PC-3 (cell line): ENCODE data around the gene POU2AF2. TPM values are rescaled to one million over a fixed set of nuclear protein-coding genes. Genes with fewer than 3 reads are reported as not detected.

ENCODE experiments used
- ATAC-seq: fragments of 200-7000 bp; cut with Tn5 transposase; 2 replicates; pipeline ENCODE4 v1.9.1; 2020; ENCODE audit warnings: mild to moderate bottlenecking, moderate library complexity
- BruUV-seq: library from RNA; stranded (reverse); fragments of 400-500 nt; replicated peaks from 2 replicates; lab custom pipeline; 2021; lab: Mats Ljungman, UMichigan
- CTCF ChIA-PET: fragments of 300-600 bp; sonication (Branson Sonifier 250); formaldehyde crosslinking; loops from one replicate; lab custom pipeline; 2022; ENCODE audit warnings: antibody characterized with exemption; lab: Charles Lee
- POLR2A ChIA-PET: fragments of 300-600 bp; sonication (Branson Sonifier 250); formaldehyde crosslinking; loops from one replicate; lab custom pipeline; 2022; ENCODE audit warnings: antibody characterized with exemption; ENCODE audit not compliant: unreplicated experiment; lab: Charles Lee
- DNase-seq: peaks from one replicate; pipeline ENCODE4 v3.0.0-alpha.2; 2015
- H2AFZ ChIP-seq: fragments of 300-600 bp; sonication (generic); 2 replicates; pipeline ENCODE4 v1.6.0; 2016; ENCODE audit warnings: antibody characterized with exemption, low read length
- H3F3A ChIP-seq: fragments of 300-600 bp; sonication (generic); one replicate; pipeline ENCODE4 v1.6.0; 2017; ENCODE audit warnings: antibody characterized with exemption, low read length, control low read depth, mild to moderate bottlenecking; ENCODE audit not compliant: unreplicated experiment
- H3K27ac ChIP-seq: fragments of 300-600 bp; sonication (generic); 2 replicates; pipeline ENCODE4 v1.5.1; 2016; ENCODE audit warnings: mild to moderate bottlenecking, low read length
- H3K27me3 ChIP-seq: fragments of 300-600 bp; sonication (generic); 2 replicates; pipeline ENCODE4 v1.6.1; 2016; ENCODE audit warnings: low read length, mixed read lengths
- H3K36me3 ChIP-seq: fragments of 300-600 bp; sonication (generic); 2 replicates; pipeline ENCODE4 v1.6.1; 2016; ENCODE audit warnings: low read depth, mixed run types, low read length, mixed read lengths
- H3K4me1 ChIP-seq: fragments of 300-600 bp; sonication (generic); 2 replicates; pipeline ENCODE4 v1.5.1; 2016; ENCODE audit warnings: low read length; ENCODE audit not compliant: insufficient read depth
- H3K4me2 ChIP-seq: fragments of 300-600 bp; sonication (generic); 2 replicates; pipeline ENCODE4 v1.6.0; 2016; ENCODE audit warnings: low read length
- H3K4me3 ChIP-seq: fragments of 300-600 bp; sonication (generic); 2 replicates; pipeline ENCODE4 v1.5.1; 2016; ENCODE audit warnings: mild to moderate bottlenecking, low read length, mixed read lengths
- H3K79me2 ChIP-seq: fragments of 300-600 bp; sonication (generic); 2 replicates; pipeline ENCODE4 v1.6.1; 2017; ENCODE audit warnings: low read length, mixed read lengths
- H3K9ac ChIP-seq: fragments of 300-600 bp; sonication (generic); 2 replicates; pipeline ENCODE4 v1.6.0; 2016; ENCODE audit warnings: mild to moderate bottlenecking, low read length
- H3K9me2 ChIP-seq: fragments of 300-600 bp; sonication (generic); replicated peaks from 2 replicates; pipeline ENCODE4 v1.6.1; 2016; ENCODE audit warnings: mixed run types, low read length, mixed read lengths
- H3K9me3 ChIP-seq: fragments of 300-600 bp; sonication (generic); 2 replicates; pipeline ENCODE4 v1.6.1; 2016; ENCODE audit warnings: low read length, mixed read lengths
- H4K20me1 ChIP-seq: fragments of 300-600 bp; sonication (generic); 2 replicates; pipeline ENCODE4 v1.6.1; 2016; ENCODE audit warnings: low read length, mixed read lengths
- CTCF ChIP-seq: fragments of 300-600 bp; sonication (generic); conservative IDR thresholded peaks from 2 replicates; pipeline ENCODE4 v1.5.1; 2017; ENCODE audit warnings: antibody characterized with exemption, low read depth, mild to moderate bottlenecking, low read length
- EZH2 ChIP-seq: fragments of 300-600 bp; sonication (generic); IDR thresholded peaks from one replicate; pipeline ENCODE4 v1.6.1; 2017; ENCODE audit warnings: antibody characterized with exemption, mild to moderate bottlenecking, low read length; ENCODE audit not compliant: unreplicated experiment
- EZH2phosphoT487 ChIP-seq: fragments of 300-600 bp; sonication (generic); IDR thresholded peaks from 2 replicates; pipeline ENCODE4 v1.6.1; 2018; ENCODE audit warnings: mild to moderate bottlenecking, antibody characterized with exemption, low read length, borderline replicate concordance
- intact Hi-C: fragments of 100-400 bp; cut with micrococcal nuclease; formaldehyde crosslinking; loops from 2 replicates; pipeline ENCODE4 v1.9.0; 2023
- total RNA-seq: library from RNA; depleted of rRNA; stranded (reverse); fragments of >200 nt; gene quantifications from 2 replicates; pipeline ENCODE4 v1.2.3, GENCODE V29; 2014

Gene POU2AF2
- total RNA-seq, 1 experiment from 2014 or later, result not detected

- Histone ChIP-seq H3K27me3 (peaks cover 74% of the 10 kb centered on the region), H3K9ac (no peak overlapping the region), H2AFZ (no peak overlapping the region), H3K4me1 (no peaks in the 10 kb centered on the region; the same call in 1 of the 2 replicates), H3K9me3 (no peaks in the 10 kb centered on the region), H3K4me2 (no peak overlapping the region), H3K36me3 (no peaks in the 10 kb centered on the region), H3K79me2 (no peaks in the 10 kb centered on the region), H3F3A (no peaks in the 10 kb centered on the region), H3K27ac (no peak overlapping the region), H3K9me2 (no peaks in the 10 kb centered on the region), H4K20me1 (no peaks in the 10 kb centered on the region), H3K4me3 (no peak overlapping the region)
- POLR2A ChIA-PET, result no interaction called here
- intact Hi-C loops, result no loop called here
- ATAC-seq, result no peak
- no peak for DNase-seq
- TF ChIP-seq CTCF, result no peak
- TF ChIP-seq EZH2, result no peak
- TF ChIP-seq EZH2phosphoT487, result no peak
- CTCF ChIA-PET, result no interaction called here
- BruUV-seq, result no TSS peak
These were observed 55.7 kb downstream of the POU2AF2 start for GRCh38 chr11:111301004-111301841.

- peaks cover 80% of the 10 kb centered on the region for H3K27me3 ChIP-seq
- ChIA-PET POLR2A (no interaction called here), CTCF (no interaction called here)
- no peak overlapping the region for H2AFZ ChIP-seq
- no peaks in the 10 kb centered on the region for H3K9me2 ChIP-seq
- no peaks in the 10 kb centered on the region for H3K9me3 ChIP-seq
- H3K79me2 ChIP-seq, result no peaks in the 10 kb centered on the region
- no TSS peak for BruUV-seq
- H3K4me1 ChIP-seq, result no peaks in the 10 kb centered on the region; the same call in 1 of the 2 replicates
- no peaks in the 10 kb centered on the region for H3K36me3 ChIP-seq
- no peaks in the 10 kb centered on the region for H3F3A ChIP-seq
- intact Hi-C loops, result no loop called here
- ATAC-seq (no peak), DNase-seq (no peak)
- no peak overlapping the region for H3K4me2 ChIP-seq
- no peak overlapping the region for H3K27ac ChIP-seq
- H4K20me1 ChIP-seq, result no peaks in the 10 kb centered on the region
- TF ChIP-seq EZH2phosphoT487, result no peak
- TF ChIP-seq CTCF, result no peak
- TF ChIP-seq EZH2, result no peak
- H3K4me3 ChIP-seq, result no peak overlapping the region
- H3K9ac ChIP-seq, result no peak overlapping the region
These were observed 56.3 kb downstream of the POU2AF2 start for GRCh38 chr11:111301842-111302118.

- ChIA-PET CTCF (no interaction called here), POLR2A (interaction anchor here (0.5 kb wide), 1 partner anchor 268 kb away, joined by 10 read pairs; no protein-coding TSS in a partner anchor)
- ATAC-seq (no peak), DNase-seq (no peak)
- no peak overlapping the region for H3K9ac ChIP-seq
- no peak overlapping the region for H3K4me3 ChIP-seq
- H3K36me3 ChIP-seq, result no peaks in the 10 kb centered on the region
- intact Hi-C loops, result no loop called here
- H3K4me2 ChIP-seq, result no peak overlapping the region
- H3K27me3 ChIP-seq, result peaks cover 85% of the 10 kb centered on the region
- no peaks in the 10 kb centered on the region; the same call in 1 of the 2 replicates for H3K4me1 ChIP-seq
- no peaks in the 10 kb centered on the region for H3F3A ChIP-seq
- no TSS peak for BruUV-seq
- H4K20me1 ChIP-seq, result no peaks in the 10 kb centered on the region
- H3K9me3 ChIP-seq, result no peaks in the 10 kb centered on the region
- no peak overlapping the region for H3K27ac ChIP-seq
- no peak for TF ChIP-seq EZH2
- TF ChIP-seq EZH2phosphoT487, result no peak
- no peak for TF ChIP-seq CTCF
- H3K79me2 ChIP-seq, result no peaks in the 10 kb centered on the region
- H3K9me2 ChIP-seq, result no peaks in the 10 kb centered on the region
- no peak overlapping the region for H2AFZ ChIP-seq
These were observed 56.8 kb downstream of the POU2AF2 start for GRCh38 chr11:111302298-111302697.
